SU-DHL-6 (cell line): Measurements from ENCODE around the gene CFAP100.

Experiments used
- EZH2phosphoT487 ChIP-seq: fragments of 200-600 bp; sonication (generic), shearing (Covaris generic); conservative IDR thresholded peaks from 2 replicates; pipeline ENCODE4 v1.6.1; 2018; ENCODE audit warnings: mild to moderate bottlenecking, antibody characterized with exemption, low read length, moderate library complexity, mixed read lengths
- TF ChIP-seq, protein P1 (sequence below): fragments of 200-600 bp; sonication (generic); IDR thresholded peaks from one replicate; pipeline ENCODE4 v1.5.1; 2017; ENCODE audit warnings: antibody characterized with exemption, mild to moderate bottlenecking, low read length, moderate library complexity; ENCODE audit not compliant: insufficient read depth, poor library complexity, severe bottlenecking

DNA sequence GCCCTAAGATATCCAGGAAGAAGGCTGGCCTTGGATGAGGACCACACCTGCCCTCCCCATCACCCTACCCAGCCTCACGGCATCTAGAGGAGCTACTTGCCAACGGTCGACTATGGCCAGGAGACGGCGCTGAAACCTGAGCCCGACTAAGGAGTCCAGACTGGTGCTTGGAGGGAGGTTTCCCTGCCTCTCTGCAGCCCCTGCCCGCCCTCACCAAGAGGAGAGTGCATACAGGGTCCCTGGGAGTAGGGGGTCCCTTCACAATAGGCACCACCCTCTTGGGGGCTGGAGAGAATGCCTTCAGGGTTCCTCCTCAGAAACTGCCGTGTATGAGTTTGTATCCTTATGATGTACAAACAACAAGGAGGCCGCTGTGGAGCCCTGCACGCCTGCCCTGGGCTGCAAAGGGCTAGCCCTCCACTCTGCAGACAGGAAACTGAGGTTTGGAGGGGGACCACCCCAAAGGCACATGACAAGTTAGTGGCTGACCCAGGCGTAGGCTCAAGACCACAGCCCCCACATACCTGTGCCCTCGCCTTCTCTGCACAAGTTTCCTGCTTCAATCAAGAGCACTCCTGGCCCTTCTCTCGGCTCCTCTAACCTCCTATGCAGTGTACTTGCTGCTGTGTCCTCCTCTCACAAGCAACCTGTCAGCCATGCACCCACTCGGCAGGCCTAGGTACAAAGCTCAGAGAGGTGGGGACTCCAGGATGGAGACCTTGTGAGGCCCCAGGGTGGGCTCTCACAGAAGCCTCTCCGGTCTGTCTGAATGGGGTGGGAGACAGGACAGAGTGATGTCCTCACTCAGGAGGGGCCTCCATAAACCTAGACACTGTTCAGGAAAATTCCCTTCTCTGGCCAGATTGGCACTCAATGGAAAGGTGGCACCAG is 44.9 kb upstream of the CFAP100 start:
- TF ChIP-seq, protein P1, sequence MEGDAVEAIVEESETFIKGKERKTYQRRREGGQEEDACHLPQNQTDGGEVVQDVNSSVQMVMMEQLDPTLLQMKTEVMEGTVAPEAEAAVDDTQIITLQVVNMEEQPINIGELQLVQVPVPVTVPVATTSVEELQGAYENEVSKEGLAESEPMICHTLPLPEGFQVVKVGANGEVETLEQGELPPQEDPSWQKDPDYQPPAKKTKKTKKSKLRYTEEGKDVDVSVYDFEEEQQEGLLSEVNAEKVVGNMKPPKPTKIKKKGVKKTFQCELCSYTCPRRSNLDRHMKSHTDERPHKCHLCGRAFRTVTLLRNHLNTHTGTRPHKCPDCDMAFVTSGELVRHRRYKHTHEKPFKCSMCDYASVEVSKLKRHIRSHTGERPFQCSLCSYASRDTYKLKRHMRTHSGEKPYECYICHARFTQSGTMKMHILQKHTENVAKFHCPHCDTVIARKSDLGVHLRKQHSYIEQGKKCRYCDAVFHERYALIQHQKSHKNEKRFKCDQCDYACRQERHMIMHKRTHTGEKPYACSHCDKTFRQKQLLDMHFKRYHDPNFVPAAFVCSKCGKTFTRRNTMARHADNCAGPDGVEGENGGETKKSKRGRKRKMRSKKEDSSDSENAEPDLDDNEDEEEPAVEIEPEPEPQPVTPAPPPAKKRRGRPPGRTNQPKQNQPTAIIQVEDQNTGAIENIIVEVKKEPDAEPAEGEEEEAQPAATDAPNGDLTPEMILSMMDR, result no peak
- no peak for TF ChIP-seq EZH2phosphoT487
